T-helper 2 cell treated with Interferon-gamma antibody and Interleukin-4, amounts not matched to agents 100 ng/mL and 5 ng/mL, for 36 hours (primary cell): ENCODE results near the gene GRB10. TPM values are rescaled to one million over a fixed set of nuclear protein-coding genes. Genes with fewer than 3 reads are reported as not detected.
"Not testable (repeated sequence)": the region's sequence is repeated elsewhere in the genome, so short reads cannot be mapped to it uniquely, and the experiment has no call there.

ENCODE experiments used
- intact Hi-C: fragments of 100-400 bp; cut with micrococcal nuclease; formaldehyde crosslinking; loops from one replicate; pipeline ENCODE4 v1.15.1; 2023
- total RNA-seq: library from RNA; stranded (reverse); gene quantifications from 2 replicates; pipeline ENCODE4 v1.2.3, GENCODE V29; 2022

GRB10 gene
- total RNA-seq, 1 donor from 2014 or later = 3.7 TPM

DNA sequence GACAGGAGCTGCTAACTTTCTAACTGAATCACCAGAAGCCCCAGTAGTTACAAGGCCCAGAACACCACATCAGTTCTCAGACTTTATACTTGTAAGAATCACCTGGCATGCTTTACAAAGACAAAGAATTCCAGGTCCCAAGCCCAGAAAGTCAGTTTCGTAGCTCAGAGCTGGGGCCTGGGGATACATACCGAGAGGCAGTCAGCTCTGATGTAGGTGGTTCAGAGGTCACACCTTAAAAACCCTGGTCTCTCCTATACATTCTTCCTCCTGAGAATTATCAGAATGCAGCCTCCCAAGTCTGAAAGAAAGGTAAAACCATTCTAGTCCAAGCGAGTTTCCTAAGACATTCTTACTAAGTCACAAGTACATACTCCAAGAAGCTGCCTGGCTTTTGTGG, 2.3 kb downstream of the GRB10 start:
- intact Hi-C loops = loop anchor here (5.0 kb wide), 1 partner anchor 362 kb away; no protein-coding TSS in a partner anchor

DNA sequence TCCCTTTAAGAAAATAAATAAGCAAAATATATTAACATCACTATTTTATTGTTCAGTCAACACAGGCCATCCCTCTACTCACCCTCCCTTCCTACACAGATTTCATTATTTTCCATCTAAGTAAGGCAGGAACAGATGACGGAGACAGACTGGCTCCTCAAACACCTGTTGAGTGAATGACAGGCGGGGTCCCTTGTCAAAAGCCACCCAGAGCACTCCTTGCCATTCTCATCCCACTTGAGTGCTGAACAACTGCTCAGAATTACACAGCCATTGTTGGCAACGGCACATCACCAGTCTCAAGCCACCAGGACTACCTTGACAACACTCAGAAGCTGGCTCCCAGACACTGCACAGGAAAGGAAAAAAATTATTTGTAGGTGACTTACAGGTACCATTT, 3.3 kb downstream of the GRB10 start:
- intact Hi-C loops = no loop called here

DNA sequence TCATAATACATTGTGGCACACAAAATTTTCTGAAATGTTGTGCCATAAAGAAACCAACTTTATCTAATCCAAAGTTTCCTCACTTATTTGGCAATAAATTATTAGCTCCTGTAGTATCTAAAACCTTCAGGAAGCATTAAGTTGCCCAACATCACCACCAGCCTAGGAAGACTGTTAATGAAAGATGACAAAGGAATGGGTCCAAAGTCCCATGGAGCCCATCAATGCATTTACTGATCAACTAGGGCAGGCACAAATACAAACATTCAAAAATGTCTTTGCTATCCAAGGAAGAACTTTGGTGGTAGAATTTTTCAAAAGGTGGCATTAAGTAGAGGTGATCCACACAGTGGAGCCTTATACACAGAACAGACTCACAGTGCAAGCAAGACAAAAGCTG, 4.5 kb downstream of the GRB10 start:
- intact Hi-C loops = no loop called here

DNA sequence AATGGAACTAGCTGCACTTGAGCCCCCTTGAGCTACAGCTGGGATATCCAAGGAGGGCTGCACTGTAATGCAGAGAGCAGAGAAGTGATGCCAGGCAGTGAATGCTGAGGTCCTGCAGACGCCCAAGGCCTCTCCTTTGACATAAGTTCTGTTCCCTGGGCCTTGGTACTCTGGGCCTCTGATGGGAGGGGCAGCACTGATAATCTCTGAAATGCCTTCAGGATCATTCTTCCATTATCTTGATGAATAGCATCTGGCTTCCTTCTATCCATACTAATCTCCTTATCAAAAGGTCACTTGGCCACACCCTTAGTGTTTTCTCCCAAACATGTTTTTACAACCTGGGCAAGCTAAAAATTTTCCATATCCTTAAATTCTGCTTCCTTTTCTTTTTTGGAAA, 6.9 kb downstream of the GRB10 start:
- intact Hi-C loops = no loop called here

DNA sequence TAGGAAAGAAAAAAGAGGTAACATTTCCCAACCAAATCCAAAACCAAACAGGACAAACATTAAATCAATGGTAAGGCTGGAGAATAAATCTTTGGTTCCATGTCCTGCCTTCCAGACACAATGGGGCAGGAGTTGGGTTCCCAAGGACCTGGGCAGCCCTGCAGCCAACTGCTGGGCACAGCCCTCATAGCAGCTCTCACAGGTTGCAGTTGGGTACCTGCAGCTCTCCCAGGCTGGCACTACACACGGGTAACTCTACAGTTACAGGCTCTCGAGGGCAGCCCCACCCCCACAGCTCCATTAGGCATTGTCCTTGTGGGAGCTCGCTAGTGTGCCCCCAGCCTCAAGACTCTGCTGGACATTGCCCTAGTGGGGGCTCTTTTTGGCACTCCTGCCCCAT, 7.5 kb downstream of the GRB10 start:
- intact Hi-C loops = no loop called here

DNA sequence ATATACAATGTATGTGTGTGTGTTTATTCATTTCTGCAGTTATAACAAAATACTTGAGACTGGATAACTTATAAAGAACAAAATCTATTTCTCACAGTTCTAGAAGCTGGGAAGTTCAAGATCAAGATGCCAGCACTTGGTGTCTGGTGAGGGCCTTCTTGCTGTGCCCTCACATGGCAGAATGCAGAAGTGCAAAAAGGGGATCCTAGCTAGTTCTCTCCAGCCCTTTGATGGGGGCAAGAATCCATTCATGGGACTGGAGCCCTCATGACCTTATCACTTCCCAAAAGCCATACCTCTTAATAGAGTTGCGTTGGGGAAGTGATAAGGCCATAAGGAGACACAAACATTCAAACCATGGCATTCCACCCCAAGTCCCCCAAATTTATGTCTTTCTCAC, 8.4 kb downstream of the GRB10 start:
- intact Hi-C loops = no loop called here

DNA sequence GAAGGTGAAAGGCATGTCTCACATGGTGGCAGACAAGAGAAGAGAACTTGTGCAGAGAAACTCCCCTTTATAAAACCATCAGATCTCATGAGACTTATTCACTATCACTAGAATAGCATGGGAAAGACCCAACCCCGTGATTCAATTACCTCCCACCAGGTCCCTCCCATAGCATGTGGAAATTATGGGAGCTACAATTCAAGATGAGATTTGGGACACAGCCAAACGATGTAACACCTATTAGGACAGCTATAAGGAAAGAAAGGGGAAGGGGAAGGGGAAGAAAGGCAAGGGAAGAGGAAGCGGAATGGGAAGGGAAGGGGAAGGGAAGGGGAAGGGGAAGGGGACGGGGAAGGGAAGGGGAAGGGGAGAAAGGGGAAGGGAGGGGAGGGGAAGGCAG, 9.6 kb downstream of the GRB10 start:
- intact Hi-C loops = not testable (repeated sequence)

DNA sequence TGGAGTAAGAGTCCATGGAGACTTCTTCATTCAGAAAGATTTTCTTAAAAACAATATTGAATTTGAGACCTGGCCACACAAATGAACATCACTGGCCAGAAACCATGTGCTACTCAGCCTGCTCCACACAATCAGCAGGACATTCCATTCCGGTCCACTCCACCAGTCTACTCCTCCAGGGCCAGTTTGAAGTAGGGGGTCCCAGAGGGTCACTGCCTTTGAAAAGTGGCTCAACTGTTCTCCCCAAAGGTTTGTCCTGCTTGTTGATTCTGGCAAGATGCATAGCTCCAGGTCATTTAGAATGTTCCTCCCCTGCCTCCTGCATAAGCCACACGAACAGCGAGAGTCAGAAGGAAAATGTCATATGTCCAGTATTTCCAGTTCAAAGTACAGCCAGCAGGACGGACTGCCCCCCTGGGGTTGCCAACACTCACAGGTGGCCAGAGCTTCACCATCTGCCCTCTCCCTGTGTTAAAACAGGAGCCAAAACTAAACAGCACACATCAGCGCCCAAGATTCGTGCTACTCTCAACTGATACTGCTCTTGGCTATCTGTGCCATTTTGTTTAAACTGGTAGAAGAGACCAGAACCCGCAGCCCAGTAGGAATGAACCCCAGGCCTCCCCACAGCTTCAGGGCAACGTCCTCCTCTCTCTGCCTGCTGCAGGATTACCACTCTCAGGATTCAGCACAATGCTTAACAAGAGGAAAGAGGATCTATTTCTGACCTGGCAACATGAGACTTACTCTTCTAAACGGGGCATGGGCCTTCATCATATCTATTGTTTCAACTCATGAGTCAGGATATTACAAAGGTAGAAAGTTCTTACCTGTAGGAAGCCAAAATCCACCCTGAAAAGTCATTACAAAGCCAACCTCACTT, 11.3 kb downstream of the GRB10 start:
- intact Hi-C loops = no loop called here

DNA sequence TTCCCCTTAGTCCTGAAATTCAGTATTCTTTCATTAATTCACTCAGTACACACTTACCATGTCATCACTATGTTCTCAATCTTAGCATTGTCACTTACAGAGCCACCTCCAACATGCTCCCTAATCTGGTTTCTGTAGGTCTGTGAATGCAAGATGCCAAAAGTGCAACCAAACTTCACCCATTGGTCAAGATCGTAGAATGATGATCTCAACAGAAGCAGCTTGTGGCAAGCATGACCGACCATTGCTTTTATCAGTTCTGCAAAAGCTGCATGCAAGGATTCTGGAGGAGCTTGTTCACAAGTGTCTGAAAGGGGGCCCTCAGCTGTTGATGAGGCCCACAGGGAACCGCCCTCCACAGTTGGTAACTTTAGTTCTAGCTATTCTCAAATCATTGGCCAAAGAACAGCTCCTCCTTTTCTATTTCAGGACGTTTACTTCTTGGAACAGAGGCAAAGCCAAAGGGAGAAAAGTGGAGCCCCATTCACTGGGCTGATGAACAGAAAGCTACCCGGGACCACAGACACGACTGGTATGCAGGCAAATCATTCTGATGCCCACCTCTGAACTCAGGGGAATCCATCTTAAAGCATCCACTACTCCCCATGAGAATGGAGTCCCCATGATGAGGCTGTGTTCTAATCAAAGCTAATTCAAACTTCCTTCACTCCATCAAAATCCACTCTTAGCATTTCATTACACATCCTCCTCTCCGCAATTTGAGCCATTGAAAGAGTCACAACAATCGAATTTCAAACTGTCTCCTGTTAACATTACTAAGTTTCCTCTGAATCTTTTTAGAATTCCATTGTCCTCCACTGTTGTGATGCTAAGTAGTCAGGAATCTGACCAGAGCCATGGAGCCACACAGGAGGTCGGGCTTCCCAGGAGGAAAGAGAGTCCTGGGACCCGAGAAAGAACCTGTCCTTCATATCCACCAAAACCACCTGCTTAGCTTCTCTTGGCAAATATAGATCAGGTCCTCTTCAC, 13.9 kb downstream of the GRB10 start:
- intact Hi-C loops = no loop called here

DNA sequence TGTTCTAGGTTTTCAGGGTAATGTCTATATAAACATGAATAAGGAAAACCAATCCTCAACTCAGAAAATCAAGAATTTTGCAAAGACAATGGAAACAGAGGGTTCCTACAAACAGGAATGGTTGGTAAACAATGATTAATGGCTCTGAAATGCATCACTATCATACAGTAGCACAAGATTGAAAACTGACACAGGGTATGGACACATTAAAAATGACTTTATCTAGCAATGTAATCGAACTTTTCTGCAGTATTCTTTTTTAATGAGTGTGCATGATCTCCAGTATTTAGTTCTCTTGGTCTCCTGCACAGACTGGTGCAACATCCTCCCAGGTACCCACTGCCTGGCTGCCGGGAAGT, 15.9 kb downstream of the GRB10 start:
- intact Hi-C loops = no loop called here

DNA sequence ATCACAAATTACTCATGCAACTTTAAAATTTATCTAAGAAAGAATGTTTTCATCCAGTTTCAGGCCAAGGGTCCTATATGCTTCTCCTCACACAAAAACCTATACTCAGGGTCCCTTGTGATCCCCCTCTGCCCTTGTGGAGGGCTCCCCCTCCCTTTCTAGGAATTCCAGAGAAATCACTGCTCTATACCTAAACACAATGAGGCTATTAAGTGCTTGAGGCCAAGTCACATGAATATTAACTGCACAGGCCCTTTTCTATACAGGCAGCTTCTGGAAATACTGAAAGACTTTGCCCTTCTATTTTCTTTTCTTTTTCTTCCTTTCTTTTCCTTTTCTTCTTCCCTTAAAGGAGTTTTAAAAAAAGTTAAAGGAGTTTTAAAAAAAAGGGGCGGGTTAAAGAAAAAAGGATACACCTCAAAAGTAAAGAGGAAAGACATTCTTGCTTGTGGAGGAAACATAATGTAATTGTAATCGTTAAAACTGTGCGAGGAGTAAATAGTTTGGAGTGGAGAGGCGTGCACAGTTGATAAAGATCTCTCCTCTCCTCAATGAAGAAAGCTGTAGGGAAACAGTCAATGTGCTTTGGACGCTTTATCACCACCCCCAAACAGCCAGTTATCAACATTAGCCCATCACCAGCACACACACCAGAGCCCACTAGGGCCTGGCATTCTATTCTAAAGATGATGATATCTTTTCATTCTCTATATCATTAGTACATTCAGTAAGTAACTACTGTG, 16.4 kb downstream of the GRB10 start:
- intact Hi-C loops = no loop called here

DNA sequence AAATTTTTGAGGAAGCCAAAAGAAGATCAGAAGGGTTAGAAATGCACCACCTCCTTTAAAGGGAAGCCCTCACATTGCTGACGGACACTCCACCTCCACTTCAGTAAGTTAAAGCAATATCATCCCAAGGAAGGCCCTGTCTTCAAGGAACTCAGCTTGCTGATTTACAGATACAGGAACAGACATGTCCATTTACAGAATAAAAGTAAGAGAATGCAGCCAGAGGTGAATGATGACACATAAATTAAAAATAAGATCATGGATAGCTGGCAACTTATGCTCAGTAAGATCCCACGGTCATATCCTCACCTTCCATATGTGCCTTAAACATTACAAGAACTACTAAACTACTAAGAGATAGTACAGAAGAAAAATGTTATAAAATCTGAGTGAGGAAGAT, 20.4 kb downstream of the GRB10 start:
- intact Hi-C loops = no loop called here

DNA sequence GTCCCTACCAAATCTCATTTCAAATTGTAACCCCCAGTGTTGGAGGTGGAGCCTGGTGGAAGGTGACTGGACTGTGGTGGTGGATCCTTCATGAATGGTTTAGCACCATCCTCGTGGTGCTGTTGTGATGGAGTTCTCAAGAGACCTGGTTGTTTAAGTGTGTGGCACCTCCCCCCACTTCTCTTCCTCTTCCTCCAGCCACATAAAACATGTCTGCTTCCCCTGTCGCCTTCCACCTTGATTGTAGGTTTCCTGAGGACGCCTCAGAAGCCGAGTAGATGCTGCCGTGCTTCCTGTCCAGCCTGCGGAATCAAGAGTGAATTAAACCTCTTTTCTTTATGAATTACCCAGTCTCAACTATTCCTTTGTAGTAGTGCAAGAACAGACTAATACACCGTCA, 21.0 kb downstream of the GRB10 start:
- intact Hi-C loops = no loop called here

DNA sequence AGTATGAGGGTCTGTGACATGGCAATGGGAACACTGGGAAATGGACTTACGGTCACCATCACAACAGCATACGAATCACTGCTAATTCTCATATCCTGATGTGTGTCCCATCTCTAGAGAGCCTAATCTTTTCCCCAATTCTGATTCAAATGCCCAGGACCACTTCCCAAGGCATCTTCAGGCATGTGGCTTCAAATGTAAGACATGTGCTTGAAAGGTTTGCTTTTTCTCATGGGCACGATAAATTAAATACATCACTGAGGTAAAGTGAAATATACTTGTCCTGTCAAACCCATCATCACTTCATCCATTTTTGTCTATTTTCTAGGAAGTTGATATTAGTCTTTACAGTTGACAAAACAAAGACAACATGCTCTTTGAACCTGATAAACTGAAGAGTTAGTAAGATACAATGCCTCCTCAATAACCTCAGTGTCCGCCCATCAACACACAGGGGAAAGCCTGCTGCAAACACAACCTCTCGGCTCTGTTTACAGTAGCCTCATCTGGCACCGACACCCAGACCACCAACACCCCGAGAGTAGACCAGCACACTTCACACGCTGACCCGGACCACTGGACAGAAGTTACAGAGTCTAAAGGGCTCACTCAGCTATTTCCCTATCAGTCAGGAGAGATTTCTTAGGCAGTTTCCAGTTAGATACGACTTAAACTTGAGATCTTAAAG, 24.8 kb downstream of the GRB10 start:
- intact Hi-C loops = no loop called here

DNA sequence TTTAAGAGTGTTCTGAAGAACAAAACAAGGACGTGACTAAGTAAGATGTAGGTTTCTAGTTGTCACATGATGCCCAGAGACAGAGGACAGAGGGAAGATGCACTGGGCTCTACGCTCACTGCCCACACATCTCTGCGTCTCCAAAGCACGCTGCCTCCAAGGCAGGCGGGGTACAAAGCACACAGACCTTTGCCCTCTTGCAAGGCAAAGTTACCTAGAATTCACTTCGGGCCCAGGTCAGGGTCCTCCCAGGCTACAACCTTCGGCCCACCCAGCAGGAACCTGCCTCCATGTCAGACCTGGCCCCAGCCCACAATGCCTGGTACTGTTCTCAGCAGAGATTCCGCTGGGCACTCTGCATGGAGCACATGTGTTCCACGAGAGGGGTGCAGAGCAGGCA, 26.5 kb downstream of the GRB10 start:
- intact Hi-C loops = no loop called here

DNA sequence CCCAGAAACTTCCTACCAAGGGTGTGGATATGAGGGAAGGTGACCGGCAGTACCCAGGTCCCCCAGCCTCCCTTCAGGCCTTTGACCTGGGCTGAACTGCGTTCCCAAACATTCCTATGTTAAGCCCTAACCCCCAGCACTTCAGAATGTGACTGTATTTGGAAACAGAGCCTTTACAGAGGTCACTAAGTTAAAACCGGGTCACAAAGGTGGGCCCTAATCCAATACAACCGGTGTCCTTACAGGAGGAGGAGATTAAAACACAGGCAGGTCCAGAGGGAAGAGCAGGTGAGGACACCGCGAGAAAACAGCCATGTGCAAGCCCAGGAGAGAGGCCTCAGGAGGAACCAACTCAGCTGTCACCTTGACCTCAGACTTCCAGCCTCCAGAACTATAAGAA, 28.0 kb downstream of the GRB10 start:
- intact Hi-C loops = no loop called here

DNA sequence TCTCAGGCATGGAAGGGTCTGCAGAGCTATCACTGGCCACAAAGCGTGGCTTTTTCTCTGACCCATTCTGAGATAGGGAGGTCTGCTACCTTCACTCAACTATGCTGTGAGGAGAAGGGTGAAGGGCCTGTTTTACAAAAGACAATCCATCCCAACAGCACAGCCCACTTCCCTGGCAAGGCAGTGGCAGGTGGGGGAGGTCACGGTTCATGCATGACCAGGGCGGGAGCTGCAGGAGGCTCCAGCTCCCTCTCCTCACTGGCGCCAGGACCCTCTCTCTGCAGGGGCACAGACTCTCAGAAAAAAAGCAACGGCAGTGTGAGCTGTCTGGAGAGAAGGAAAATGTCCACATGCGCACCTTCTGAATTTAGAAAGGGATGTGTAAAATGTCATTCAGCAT, 28.5 kb downstream of the GRB10 start:
- intact Hi-C loops = no loop called here

DNA sequence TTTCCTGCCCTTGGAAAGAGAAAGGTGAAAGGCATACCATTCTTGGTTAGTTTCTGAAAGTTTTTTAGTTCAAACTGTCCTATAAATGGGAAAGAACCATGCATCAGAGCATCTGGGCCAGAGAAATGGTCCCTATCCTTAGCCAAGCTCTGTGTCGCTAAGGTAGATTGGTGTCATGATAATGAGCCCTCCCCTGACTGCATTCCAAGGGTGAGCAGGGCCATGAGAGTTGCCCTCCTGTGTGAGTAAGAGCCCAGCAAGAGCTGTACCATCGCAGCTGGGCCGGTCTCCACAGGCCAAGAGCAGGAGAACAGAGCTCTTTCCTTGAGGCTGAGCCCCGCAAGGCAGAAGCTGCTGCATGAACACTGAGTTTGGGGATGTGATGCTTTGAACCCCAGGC, 30.3 kb downstream of the GRB10 start:
- intact Hi-C loops = no loop called here

DNA sequence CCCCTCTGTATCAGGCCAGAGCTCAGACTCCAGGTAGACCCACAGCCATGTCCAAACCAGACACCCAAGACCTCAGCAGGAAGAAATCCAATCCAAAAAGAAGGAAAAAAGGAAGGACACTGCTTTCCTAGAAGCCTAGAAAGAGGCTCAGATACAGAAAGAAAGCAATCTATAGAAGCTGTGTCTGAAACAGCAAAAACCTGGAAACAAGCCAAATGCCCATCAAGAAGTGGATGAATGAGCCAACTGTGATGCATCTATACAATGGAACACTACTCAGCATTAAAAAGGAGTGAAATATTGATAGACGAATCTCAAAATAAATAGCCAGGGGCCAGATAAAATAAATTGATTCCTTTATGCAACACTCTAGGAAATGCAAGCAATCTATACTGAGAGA, 31.6 kb downstream of the GRB10 start:
- intact Hi-C loops = no loop called here

DNA sequence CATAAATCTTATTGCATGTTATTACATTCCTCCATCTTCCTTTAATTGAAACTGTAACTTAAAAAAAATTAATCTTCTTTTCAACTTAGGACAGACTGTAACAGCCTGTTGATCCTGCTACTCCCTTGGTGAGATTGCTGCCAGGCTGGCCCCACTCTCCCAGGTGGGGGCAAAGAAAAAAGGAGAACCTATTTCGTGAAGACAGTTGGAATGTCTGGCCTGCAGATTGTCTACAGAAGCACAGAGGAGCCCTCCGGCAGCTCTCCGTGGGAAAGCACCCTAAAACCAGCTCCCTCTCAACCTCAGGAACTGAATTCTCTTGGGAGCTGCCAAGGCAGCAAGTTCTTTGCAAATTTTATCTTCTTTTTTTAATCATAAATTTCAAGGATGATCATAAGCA, 32.8 kb downstream of the GRB10 start:
- intact Hi-C loops = no loop called here

DNA sequence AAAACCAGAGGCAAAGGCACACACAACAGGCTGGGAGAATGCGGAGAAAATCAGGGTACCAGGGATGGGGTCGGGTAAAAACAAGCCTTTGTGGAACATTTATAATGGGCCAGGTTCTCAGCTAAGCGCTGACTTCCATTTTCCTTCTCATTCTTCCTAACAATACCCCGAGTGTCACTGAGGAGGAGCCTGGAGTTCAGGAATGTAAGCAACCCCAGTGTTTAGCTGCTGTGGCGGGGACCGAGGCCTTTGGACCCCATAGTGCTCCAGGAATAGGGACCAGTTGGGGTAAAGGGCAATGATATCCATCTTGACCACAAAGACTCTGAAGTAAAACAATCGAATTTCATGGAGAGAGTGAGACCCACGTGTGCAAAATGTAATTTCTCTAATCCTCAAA, 34.2 kb downstream of the GRB10 start:
- intact Hi-C loops = no loop called here
